SJCRH30 (cell line): ENCODE measurements around the gene GALK2. TPM values are rescaled to one million over a fixed set of nuclear protein-coding genes. Genes with fewer than 3 reads are reported as not detected.
"Not testable (repeated sequence)": the region's sequence is repeated elsewhere in the genome, so short reads cannot be mapped to it uniquely, and the experiment has no call there.

Source experiments
- DNase-seq, 2 experiments: peaks; one replicate each; pipeline ENCODE4 v3.0.0-alpha.2; 2015 to 2020
- H3K27ac ChIP-seq: fragments of 250-450 bp; sonication (Bioruptor Pico); 2 replicates; pipeline ENCODE4 v1.5.1; 2020; ENCODE audit warnings: mild to moderate bottlenecking, moderate library complexity
- H3K27me3 ChIP-seq: fragments of 250-450 bp; sonication (Bioruptor Pico); 2 replicates; pipeline ENCODE4 v1.5.1; 2020; ENCODE audit warnings: mild to moderate bottlenecking, moderate library complexity
- H3K36me3 ChIP-seq: fragments of 250-450 bp; sonication (Bioruptor Pico); 2 replicates; pipeline ENCODE4 v1.5.1; 2020; ENCODE audit warnings: mild to moderate bottlenecking, moderate library complexity
- H3K4me1 ChIP-seq: fragments of 250-450 bp; sonication (Bioruptor Pico); 2 replicates; pipeline ENCODE4 v1.5.1; 2020; ENCODE audit warnings: mild to moderate bottlenecking, moderate library complexity
- H3K4me3 ChIP-seq: fragments of 250-450 bp; sonication (Bioruptor Pico); 2 replicates; pipeline ENCODE4 v1.5.1; 2020; ENCODE audit warnings: mild to moderate bottlenecking, moderate library complexity
- H3K9me3 ChIP-seq: fragments of 250-450 bp; sonication (Bioruptor Pico); replicated peaks from 2 replicates; pipeline ENCODE4 v1.5.1; 2020; ENCODE audit warnings: mild to moderate bottlenecking, moderate library complexity
- total RNA-seq: library from RNA; depleted of rRNA; stranded (reverse); fragments of >200 nt; shearing (Covaris generic); gene quantifications from 2 replicates; pipeline ENCODE4 v1.2.3, GENCODE V29; 2014

The GALK2 gene
- total RNA-seq, 1 experiment from 2014 or later, result 17.9 TPM

GRCh38 chr15:49225572-49226281, 55.7 kb downstream of the GALK2 start:
- Histone ChIP-seq H3K27me3 (no peaks in the 10 kb centered on the region), H3K9me3 (no peaks in the 10 kb centered on the region), H3K27ac (no peak overlapping the region), H3K4me3 (no peak overlapping the region), H3K4me1 (no peaks in the 10 kb centered on the region), H3K36me3 (no peaks in the 10 kb centered on the region)
- DNase-seq, result peak; percentile 34 to 56

- H3K36me3 ChIP-seq, result no peaks in the 10 kb centered on the region
- H3K27me3 ChIP-seq, result no peaks in the 10 kb centered on the region
- H3K9me3 ChIP-seq, result no peaks in the 10 kb centered on the region
- DNase-seq, result no peak
- no peak overlapping the region for H3K4me3 ChIP-seq
- H3K4me1 ChIP-seq, result no peaks in the 10 kb centered on the region
- no peak overlapping the region for H3K27ac ChIP-seq
Measured at GRCh38 chr15:49227602-49228001, 57.6 kb downstream of the GALK2 start.

GRCh38 chr15:49229922-49230321, 59.9 kb downstream of the GALK2 start:
- no peak overlapping the region for H3K4me3 ChIP-seq
- H3K27ac ChIP-seq, result no peak overlapping the region
- H3K36me3 ChIP-seq, result no peaks in the 10 kb centered on the region
- no peak for DNase-seq
- no peaks in the 10 kb centered on the region for H3K9me3 ChIP-seq
- H3K27me3 ChIP-seq, result no peaks in the 10 kb centered on the region
- no peaks in the 10 kb centered on the region for H3K4me1 ChIP-seq

GRCh38 chr15:49232236-49232806, 62.3 kb downstream of the GALK2 start:
- Histone ChIP-seq H3K27ac (no peak overlapping the region), H3K4me3 (no peak overlapping the region), H3K36me3 (no peaks in the 10 kb centered on the region), H3K27me3 (no peaks in the 10 kb centered on the region), H3K9me3 (no peaks in the 10 kb centered on the region), H3K4me1 (peaks cover 16% of the 10 kb centered on the region)
- DNase-seq, result no peak

GRCh38 chr15:49235446-49236124, 65.5 kb downstream of the GALK2 start:
- peak; percentile 55 to 86 for DNase-seq
- H3K4me3 ChIP-seq, result no peak overlapping the region
- H3K27ac ChIP-seq, result peak overlapping the region; percentile 14
- H3K36me3 ChIP-seq, result peaks cover 2% of the 10 kb centered on the region; the same call in 1 of the 2 replicates
- H3K4me1 ChIP-seq, result peaks cover 16% of the 10 kb centered on the region
- no peaks in the 10 kb centered on the region for H3K27me3 ChIP-seq
- H3K9me3 ChIP-seq, result no peaks in the 10 kb centered on the region

- no peaks in the 10 kb centered on the region for H3K27me3 ChIP-seq
- H3K4me1 ChIP-seq, result peaks cover 16% of the 10 kb centered on the region
- peaks cover 2% of the 10 kb centered on the region for H3K36me3 ChIP-seq
- DNase-seq, result no peak
- no peaks in the 10 kb centered on the region for H3K9me3 ChIP-seq
- no peak overlapping the region for H3K4me3 ChIP-seq
- H3K27ac ChIP-seq, result no peak overlapping the region
Measured at GRCh38 chr15:49236869-49237268, 66.8 kb downstream of the GALK2 start.

- no peaks in the 10 kb centered on the region for H3K27me3 ChIP-seq
- peaks cover 16% of the 10 kb centered on the region for H3K4me1 ChIP-seq
- DNase-seq, result peak in 1 of 2 experiments; percentile 22
- H3K36me3 ChIP-seq, result peaks cover 2% of the 10 kb centered on the region
- no peak overlapping the region for H3K27ac ChIP-seq
- no peak overlapping the region for H3K4me3 ChIP-seq
- H3K9me3 ChIP-seq, result no peaks in the 10 kb centered on the region
Measured at GRCh38 chr15:49238342-49238741, 68.3 kb downstream of the GALK2 start.

DNA sequence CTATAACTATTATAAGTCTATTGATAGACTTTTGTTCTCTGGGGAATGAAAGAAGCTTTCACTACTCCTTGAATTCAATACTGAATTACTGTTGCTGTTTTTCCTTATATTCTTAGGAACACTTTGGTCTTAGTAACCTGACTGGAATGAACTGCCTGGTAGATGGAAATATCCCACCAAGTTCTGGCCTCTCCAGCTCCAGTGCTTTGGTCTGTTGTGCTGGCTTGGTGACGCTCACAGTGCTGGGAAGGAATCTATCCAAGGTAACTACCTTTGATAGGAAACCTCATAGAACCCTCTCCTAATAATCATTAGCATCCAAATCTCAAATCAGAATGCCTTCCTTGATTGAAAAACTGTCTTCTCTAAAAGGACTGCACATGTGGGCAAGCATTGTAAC, 69.1 kb downstream of the GALK2 start:
- Histone ChIP-seq H3K4me1 (peaks cover 16% of the 10 kb centered on the region), H3K4me3 (no peak overlapping the region), H3K27me3 (no peaks in the 10 kb centered on the region), H3K27ac (no peak overlapping the region), H3K36me3 (peaks cover 5% of the 10 kb centered on the region), H3K9me3 (no peaks in the 10 kb centered on the region)
- no peak for DNase-seq

DNA sequence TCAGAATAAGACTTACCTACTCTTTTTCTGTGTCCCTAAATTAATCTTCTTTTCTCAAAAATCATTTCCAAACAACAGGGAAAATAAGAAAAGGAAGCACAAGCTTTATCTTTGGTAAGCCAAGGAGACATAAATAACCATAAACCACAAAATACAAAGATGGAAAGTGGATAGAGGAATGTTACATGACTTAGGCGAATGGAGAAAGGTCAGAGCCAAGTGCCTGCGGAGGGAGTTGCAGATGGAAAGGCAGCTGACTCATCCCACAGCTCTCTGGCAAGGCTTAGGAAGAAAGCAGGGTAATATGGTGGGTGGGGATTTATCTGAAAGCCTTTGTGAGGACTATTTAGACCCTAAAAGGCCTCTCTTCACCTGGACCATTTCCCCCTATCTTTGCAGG, 72.8 kb downstream of the GALK2 start:
- Histone ChIP-seq H3K27me3 (no peaks in the 10 kb centered on the region), H3K27ac (no peak overlapping the region), H3K9me3 (no peaks in the 10 kb centered on the region), H3K4me1 (no peaks in the 10 kb centered on the region), H3K4me3 (no peak overlapping the region), H3K36me3 (peaks cover 5% of the 10 kb centered on the region)
- DNase-seq, result no peak

- DNase-seq, result no peak
- Histone ChIP-seq H3K9me3 (no peaks in the 10 kb centered on the region), H3K27ac (no peak overlapping the region), H3K27me3 (no peaks in the 10 kb centered on the region), H3K36me3 (peaks cover 2% of the 10 kb centered on the region; the same call in 1 of the 2 replicates), H3K4me3 (no peak overlapping the region), H3K4me1 (no peaks in the 10 kb centered on the region)
Measured at GRCh38 chr15:49247556-49248110, 77.6 kb downstream of the GALK2 start.

DNA sequence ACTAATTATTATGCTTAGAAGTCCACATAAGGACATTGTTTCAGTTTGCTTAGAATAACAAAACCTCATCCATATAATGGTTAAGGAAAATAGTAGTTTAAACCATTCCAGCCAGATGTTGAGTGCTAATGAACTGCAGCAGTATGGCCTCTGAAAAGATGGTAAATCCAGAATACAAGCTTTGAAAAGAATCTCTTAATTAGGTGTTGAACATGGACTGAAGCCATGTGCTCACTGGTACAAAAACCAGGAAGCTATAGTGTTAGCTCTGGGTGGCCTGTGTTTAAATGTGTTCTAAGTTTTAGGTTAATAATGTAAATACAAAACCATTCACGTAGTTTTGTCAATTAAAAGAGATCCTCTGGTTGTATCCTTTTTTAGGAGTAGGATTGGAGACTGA, 78.2 kb downstream of the GALK2 start:
- DNase-seq, result no peak
- H3K4me3 ChIP-seq, result no peak overlapping the region

DNA sequence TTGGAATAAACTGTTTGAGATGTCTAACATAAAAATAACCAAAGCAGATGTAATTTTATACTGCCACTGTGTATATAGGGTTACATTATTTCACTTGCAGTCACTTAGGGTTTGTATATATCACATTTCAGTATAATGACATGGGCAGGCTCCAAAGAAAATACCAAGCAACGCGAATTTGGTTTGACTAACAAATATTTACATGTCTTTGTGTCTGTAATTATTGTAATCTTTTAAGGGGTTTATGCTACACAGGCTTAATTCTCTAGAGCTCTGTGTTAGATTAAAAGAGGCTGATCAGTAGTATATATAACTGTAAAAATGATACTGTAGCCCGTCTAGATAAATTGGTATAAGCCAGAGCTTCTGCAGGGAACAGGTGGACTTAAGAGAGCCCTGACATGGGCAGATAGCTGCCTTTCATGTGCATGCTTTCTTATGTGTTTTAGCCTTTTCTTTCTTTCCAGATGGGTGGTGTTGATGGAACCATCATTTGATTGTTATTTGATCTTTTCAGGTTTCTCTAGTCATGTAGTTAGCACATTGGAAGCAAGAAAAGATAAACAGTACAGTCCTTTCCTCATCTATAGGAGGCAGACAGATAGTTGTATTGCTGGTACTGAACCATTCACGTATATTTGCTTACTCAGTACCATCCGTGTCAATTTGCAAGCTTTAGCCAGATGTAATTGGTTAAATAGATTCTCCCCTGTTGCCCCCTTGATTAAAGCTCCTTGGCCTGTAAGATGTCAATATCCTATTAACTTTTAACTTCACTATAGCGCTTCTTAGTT, 86.1 kb downstream of the GALK2 start:
- no peaks in the 10 kb centered on the region for H3K27me3 ChIP-seq
- no peaks in the 10 kb centered on the region for H3K36me3 ChIP-seq
- no peaks in the 10 kb centered on the region for H3K9me3 ChIP-seq
- no peak overlapping the region for H3K27ac ChIP-seq
- no peak overlapping the region for H3K4me3 ChIP-seq
- H3K4me1 ChIP-seq, result peaks cover 6% of the 10 kb centered on the region
- peak in 1 of 2 experiments; percentile 58 for DNase-seq

More for the DNA sequence above, 78.2 kb downstream of the GALK2 start:
- no peak overlapping the region for H3K27ac ChIP-seq
- peaks cover 2% of the 10 kb centered on the region; the same call in 1 of the 2 replicates for H3K36me3 ChIP-seq
- no peaks in the 10 kb centered on the region for H3K4me1 ChIP-seq
- H3K9me3 ChIP-seq, result no peaks in the 10 kb centered on the region
- no peaks in the 10 kb centered on the region for H3K27me3 ChIP-seq

GRCh38 chr15:49265117-49265516, 95.1 kb downstream of the GALK2 start:
- not testable (repeated sequence) for H3K4me3 ChIP-seq, H3K27ac ChIP-seq, H3K27me3 ChIP-seq, H3K9me3 ChIP-seq, H3K4me1 ChIP-seq, H3K36me3 ChIP-seq, DNase-seq

- H3K27me3 ChIP-seq, result no peaks in the 10 kb centered on the region
- no peaks in the 10 kb centered on the region for H3K4me1 ChIP-seq
- DNase-seq, result peak in 1 of 2 experiments; percentile 28
- H3K4me3 ChIP-seq, result no peak overlapping the region
- H3K36me3 ChIP-seq, result no peaks in the 10 kb centered on the region
- no peaks in the 10 kb centered on the region; the same call in 1 of the 2 replicates for H3K9me3 ChIP-seq
- H3K27ac ChIP-seq, result no peak overlapping the region
Measured at GRCh38 chr15:49265911-49266310, 95.9 kb downstream of the GALK2 start.
